H1 (cell line): Measurements from ENCODE around the gene ESYT1.

Experiments used
- ATF3 ChIP-seq: IDR thresholded peaks from 2 replicates; pipeline ENCODE4 v1.6.1; 2011; ENCODE audit warnings: low read depth, mild to moderate bottlenecking, low read length; ENCODE audit not compliant: insufficient read depth
- CTCF ChIP-seq, 3 experiments: IDR thresholded peaks; 1 replicate in 2 of 3; 2 replicates in 1 of 3; pipeline versions ENCODE4 v1.5.1 to v1.6.1; 2011; ENCODE audit warnings: low read length in 3 of 3, mild to moderate bottlenecking in 3 of 3, inconsistent platforms in 2 of 3, low read depth in 1 of 3, moderate library complexity in 1 of 3; ENCODE audit not compliant: insufficient read depth in 1 of 3; ENCODE audit errors: control extremely low read depth in 1 of 3
- EP300 ChIP-seq, 2 experiments: IDR thresholded peaks; 1 replicate in 1 of 2; 2 replicates in 1 of 2; pipeline ENCODE4 v1.6.1; 2011 to 2012; ENCODE audit warnings: low read depth in 2 of 2, low read length in 2 of 2, mild to moderate bottlenecking in 2 of 2, borderline replicate concordance in 1 of 2, inconsistent platforms in 1 of 2, moderate library complexity in 1 of 2
- EZH2 ChIP-seq: fragments of 200-600 bp; sonication (generic); IDR thresholded peaks from 2 replicates; pipeline ENCODE4 v1.7.1; 2012; ENCODE audit warnings: low read depth, mild to moderate bottlenecking, moderate library complexity, low read length, inconsistent platforms; ENCODE audit not compliant: severe bottlenecking
- KDM1A ChIP-seq: fragments of 200-600, 300-600 bp; sonication (generic); IDR thresholded peaks from 2 replicates; pipeline ENCODE4 v1.7.1; 2016; ENCODE audit warnings: mild to moderate bottlenecking, low read length, borderline replicate concordance
- PHF8 ChIP-seq: fragments of 200-600 bp; sonication (generic); conservative IDR thresholded peaks from 2 replicates; pipeline ENCODE4 v1.7.1; 2012; ENCODE audit warnings: low read depth, mild to moderate bottlenecking, inconsistent platforms, low read length, moderate library complexity
- POLR2A ChIP-seq, 2 experiments: IDR thresholded peaks; 1 replicate in 1 of 2; 2 replicates in 1 of 2; pipeline ENCODE4 v1.6.1; 2011; ENCODE audit warnings: low read depth in 2 of 2, low read length in 2 of 2, mild to moderate bottlenecking in 2 of 2; ENCODE audit errors: control extremely low read depth in 1 of 2
- POLR2AphosphoS5 ChIP-seq: IDR thresholded peaks from 2 replicates; pipeline ENCODE4 v1.6.1; 2011; ENCODE audit warnings: low read depth, low read length
- RAD21 ChIP-seq, 2 experiments: IDR thresholded peaks in 1 of 2; conservative IDR thresholded peaks in 1 of 2; 2 replicates each; pipeline ENCODE4 v1.6.1; 2011; ENCODE audit warnings: low read depth in 2 of 2, low read length in 2 of 2, improper control_type of control experiment in 1 of 2, inconsistent platforms in 1 of 2, mild to moderate bottlenecking in 1 of 2, moderate library complexity in 1 of 2
- RNF2 ChIP-seq: fragments of 200-900, 300-1000 bp; sonication (generic); IDR thresholded peaks from 2 replicates; pipeline ENCODE4 v1.7.1; 2016; ENCODE audit warnings: borderline replicate concordance, low read depth, mild to moderate bottlenecking, antibody characterized with exemption, low read length; ENCODE audit not compliant: poor library complexity, severe bottlenecking; ENCODE audit errors: missing control alignments
- USF2 ChIP-seq: IDR thresholded peaks from 2 replicates; pipeline ENCODE4 v1.6.1; 2011; ENCODE audit warnings: low read length, improper control_type of control experiment
- YY1 ChIP-seq: IDR thresholded peaks from 2 replicates; pipeline ENCODE4 v1.6.1; 2011; ENCODE audit warnings: low read depth, mild to moderate bottlenecking, low read length
- TF ChIP-seq, protein P1 (sequence below): IDR thresholded peaks from 2 replicates; pipeline ENCODE4 v1.6.1; 2012; ENCODE audit warnings: inconsistent platforms
- TF ChIP-seq, protein P2 (sequence below): IDR thresholded peaks from 2 replicates; pipeline ENCODE4 v1.6.1; 2012; ENCODE audit warnings: low read length, inconsistent platforms

DNA sequence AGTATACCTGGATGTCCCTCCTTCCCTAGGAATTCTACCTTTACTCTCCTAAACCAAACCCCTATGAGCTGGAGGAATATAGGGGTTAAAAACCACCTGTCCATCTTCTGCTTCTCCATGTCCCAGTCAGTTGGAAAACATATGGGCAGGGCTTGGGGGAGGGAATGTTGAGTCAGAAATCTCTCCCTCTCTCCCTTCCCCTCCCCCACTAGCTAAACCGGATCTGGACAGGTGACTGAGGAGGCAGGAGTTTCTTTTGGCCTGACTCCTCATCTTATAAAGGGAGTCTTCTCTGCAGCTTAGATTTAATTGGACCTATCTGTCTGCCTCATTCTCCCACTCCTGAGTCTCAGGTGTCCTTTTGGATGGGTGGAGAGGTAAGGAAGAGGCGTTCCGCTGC lies 42.0 kb upstream of the ESYT1 start:
- TF ChIP-seq EZH2 = no peak
- TF ChIP-seq USF2 = no peak
- TF ChIP-seq EP300 (IDR thresholded peaks at IDR 0.05; ENCODE audit: borderline replicate concordance in 1 of 2, low read depth in 2 of 2, low read length in 2 of 2) = no peak
- no peak for TF ChIP-seq CTCF (IDR thresholded peaks at IDR 0.05; ENCODE audit: control extremely low read depth in 1 of 3, insufficient read depth in 1 of 3, low read depth in 1 of 3, low read length in 3 of 3)
- TF ChIP-seq POLR2A (IDR thresholded peaks at IDR 0.05; ENCODE audit: control extremely low read depth in 1 of 2, low read depth in 2 of 2, low read length in 2 of 2) = no peak
- TF ChIP-seq, protein P1, sequence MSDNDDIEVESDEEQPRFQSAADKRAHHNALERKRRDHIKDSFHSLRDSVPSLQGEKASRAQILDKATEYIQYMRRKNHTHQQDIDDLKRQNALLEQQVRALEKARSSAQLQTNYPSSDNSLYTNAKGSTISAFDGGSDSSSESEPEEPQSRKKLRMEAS = no peak
- TF ChIP-seq ATF3 = no peak
- no peak for TF ChIP-seq KDM1A
- TF ChIP-seq RNF2 = no peak
- TF ChIP-seq RAD21 (IDR thresholded peaks at IDR 0.05 in 1 of 2, conservative IDR thresholded peaks at IDR 0.05 in 1 of 2; ENCODE audit: low read depth in 2 of 2, low read length in 2 of 2) = no peak
- TF ChIP-seq, protein P2, sequence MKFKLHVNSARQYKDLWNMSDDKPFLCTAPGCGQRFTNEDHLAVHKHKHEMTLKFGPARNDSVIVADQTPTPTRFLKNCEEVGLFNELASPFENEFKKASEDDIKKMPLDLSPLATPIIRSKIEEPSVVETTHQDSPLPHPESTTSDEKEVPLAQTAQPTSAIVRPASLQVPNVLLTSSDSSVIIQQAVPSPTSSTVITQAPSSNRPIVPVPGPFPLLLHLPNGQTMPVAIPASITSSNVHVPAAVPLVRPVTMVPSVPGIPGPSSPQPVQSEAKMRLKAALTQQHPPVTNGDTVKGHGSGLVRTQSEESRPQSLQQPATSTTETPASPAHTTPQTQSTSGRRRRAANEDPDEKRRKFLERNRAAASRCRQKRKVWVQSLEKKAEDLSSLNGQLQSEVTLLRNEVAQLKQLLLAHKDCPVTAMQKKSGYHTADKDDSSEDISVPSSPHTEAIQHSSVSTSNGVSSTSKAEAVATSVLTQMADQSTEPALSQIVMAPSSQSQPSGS = no peak
- no peak for TF ChIP-seq YY1
- no peak for TF ChIP-seq PHF8
- no peak for TF ChIP-seq POLR2AphosphoS5
